ENCODE results near the gene AKT1S1. TPM values are rescaled to one million over a fixed set of nuclear protein-coding genes. Genes with fewer than 3 reads are reported as not detected.

Gene AKT1S1
- total RNA-seq, 1 donor from 2014 or later: 2.3 TPM

DNA sequence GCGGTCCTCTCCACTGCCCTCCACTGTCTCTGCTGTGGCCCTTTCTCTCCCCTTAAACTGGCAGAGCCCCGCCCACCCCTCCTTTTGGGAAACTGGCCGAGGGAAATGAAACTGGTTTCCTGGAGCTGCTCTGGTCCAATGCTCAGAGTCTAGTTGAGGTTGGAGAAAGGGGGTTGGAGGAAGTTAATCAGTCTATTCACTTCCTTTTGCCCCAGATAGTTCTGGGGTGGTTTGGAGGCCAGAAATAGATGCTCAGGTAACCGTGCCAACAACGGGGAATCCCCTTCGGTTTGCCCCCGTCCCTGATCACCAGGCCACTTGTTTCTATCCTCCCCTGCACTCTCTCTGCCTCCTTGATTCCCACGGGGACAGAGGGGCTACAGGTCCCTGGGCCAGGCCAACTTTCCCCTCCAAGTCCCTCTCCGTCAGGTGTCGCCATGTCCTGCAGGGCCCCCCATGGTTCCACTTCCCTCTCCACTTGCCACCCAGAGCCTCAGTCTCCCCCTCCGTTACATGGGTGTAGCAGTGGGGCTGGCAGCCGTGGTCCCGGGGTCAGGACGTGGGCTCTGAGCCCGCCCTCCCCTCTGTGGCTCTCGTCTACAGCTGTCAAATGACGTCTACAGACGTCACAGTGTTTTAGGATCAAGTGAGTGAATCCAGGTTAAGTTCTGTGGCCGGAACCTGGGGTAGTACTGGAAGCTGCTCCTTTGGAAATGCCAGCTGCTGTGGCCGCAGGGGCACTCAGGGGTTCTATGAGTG is 19.9 kb upstream of the AKT1S1 start, which contains the start of gene IL4I1:
Gene IL4I1, minus strand, starts transcription at position 25 of the 759 bp plus-strand sequence. CDS start 727 bp downstream, outside the sequence.
- Mint-ChIP-seq H3K9me3 (no peaks in the 10 kb centered on the region), H3K36me3 (no peaks in the 10 kb centered on the region), H3K4me1 (peaks cover 15% of the 10 kb centered on the region), H3K27me3 (ENCODE audit: insufficient read depth, low read depth) (peaks cover 19% of the 10 kb centered on the region), H3K27ac (peak within 1 kb of the TSS; percentile 62), H3K4me3 (peak within 1 kb of the TSS; percentile 48)
- H3F3A ChIP-seq (ENCODE audit: low read depth): no peaks in the 10 kb centered on the region
- no peak within 1 kb of the TSS for H3K4me3 ChIP-seq
- no peak within 1 kb of the TSS for H2AFZ ChIP-seq (replicated peaks)
- DNase-seq (ENCODE audit: low spot score): no peak
- no peaks in the 10 kb centered on the region for H3K27me3 ChIP-seq
- H4K20me1 ChIP-seq (ENCODE audit: low read depth): no peaks in the 10 kb centered on the region
- no peak within 1 kb of the TSS for H3K4me2 ChIP-seq
- no peaks in the 10 kb centered on the region for H3K79me2 ChIP-seq (ENCODE audit: low read depth)
- no peaks in the 10 kb centered on the region for H3K36me3 ChIP-seq
- H3K9me3 ChIP-seq (ENCODE audit: low read depth): no peaks in the 10 kb centered on the region
- TF ChIP-seq, protein P1, sequence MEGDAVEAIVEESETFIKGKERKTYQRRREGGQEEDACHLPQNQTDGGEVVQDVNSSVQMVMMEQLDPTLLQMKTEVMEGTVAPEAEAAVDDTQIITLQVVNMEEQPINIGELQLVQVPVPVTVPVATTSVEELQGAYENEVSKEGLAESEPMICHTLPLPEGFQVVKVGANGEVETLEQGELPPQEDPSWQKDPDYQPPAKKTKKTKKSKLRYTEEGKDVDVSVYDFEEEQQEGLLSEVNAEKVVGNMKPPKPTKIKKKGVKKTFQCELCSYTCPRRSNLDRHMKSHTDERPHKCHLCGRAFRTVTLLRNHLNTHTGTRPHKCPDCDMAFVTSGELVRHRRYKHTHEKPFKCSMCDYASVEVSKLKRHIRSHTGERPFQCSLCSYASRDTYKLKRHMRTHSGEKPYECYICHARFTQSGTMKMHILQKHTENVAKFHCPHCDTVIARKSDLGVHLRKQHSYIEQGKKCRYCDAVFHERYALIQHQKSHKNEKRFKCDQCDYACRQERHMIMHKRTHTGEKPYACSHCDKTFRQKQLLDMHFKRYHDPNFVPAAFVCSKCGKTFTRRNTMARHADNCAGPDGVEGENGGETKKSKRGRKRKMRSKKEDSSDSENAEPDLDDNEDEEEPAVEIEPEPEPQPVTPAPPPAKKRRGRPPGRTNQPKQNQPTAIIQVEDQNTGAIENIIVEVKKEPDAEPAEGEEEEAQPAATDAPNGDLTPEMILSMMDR (IDR thresholded peaks at IDR 0.05): no peak
- TF ChIP-seq EZH2 (IDR thresholded peaks at IDR 0.05) (no peak), EZH2phosphoT487 (IDR thresholded peaks at IDR 0.05) (no peak)
- H3K9ac ChIP-seq: no peak within 1 kb of the TSS
- H3K27ac ChIP-seq: no peak within 1 kb of the TSS
- no peaks in the 10 kb centered on the region for H3K4me1 ChIP-seq

DNA sequence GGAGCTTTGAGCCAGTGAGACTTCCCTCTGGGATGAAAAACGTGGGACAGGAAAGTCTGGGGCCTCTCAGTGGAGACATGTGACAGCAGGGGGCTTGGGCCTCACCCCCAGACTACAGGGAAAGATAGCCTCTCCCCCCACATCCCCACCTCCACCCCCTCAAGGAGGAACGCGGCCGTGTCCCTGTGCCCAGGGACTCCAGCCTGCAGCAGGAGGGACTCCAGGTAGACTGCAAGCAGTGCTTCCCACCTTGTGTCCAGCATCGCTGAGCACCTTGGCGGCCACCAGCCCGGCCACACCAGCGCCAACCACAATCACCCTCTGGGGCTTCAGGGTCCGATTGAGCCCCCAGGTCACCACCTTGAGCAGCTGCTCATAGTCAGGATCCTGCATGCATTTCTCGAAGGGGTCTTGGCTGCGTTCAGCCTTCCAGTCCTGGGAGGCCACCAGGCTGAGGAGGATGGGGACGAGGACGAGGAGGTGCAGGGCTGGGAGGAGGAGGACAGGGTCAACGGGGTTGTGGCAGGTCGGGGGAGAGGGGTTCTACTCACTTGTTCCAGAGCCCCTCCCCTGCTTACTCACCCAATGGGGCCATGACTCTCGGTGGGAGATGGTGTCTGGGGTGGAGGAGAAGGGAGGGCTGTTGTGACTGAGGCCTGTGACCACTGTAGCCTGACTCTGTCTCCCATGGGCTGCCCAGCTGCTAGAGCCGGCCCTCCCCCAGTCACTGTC is 18.6 kb upstream of the AKT1S1 start:
- H3K27ac Mint-ChIP-seq: no peak overlapping the region
- no peak overlapping the region for H3K9ac ChIP-seq
- TF ChIP-seq, protein P1 (IDR thresholded peaks at IDR 0.05): no peak
- TF ChIP-seq EZH2phosphoT487 (IDR thresholded peaks at IDR 0.05) (no peak), EZH2 (IDR thresholded peaks at IDR 0.05) (no peak)
- H3K27me3 Mint-ChIP-seq (ENCODE audit: insufficient read depth, low read depth): peaks cover 19% of the 10 kb centered on the region
- no peaks in the 10 kb centered on the region for H3K9me3 ChIP-seq (ENCODE audit: low read depth)
- peaks cover 7% of the 10 kb centered on the region for H3F3A ChIP-seq (ENCODE audit: low read depth)
- H3K36me3 ChIP-seq: no peaks in the 10 kb centered on the region
- H2AFZ ChIP-seq (replicated peaks): no peak overlapping the region
- H3K27ac ChIP-seq: no peak overlapping the region
- peaks cover 8% of the 10 kb centered on the region for H3K27me3 ChIP-seq
- no peaks in the 10 kb centered on the region for H3K9me3 Mint-ChIP-seq
- no peaks in the 10 kb centered on the region for H3K36me3 Mint-ChIP-seq
- no peak overlapping the region for H3K4me2 ChIP-seq
- no peak overlapping the region for H3K4me3 Mint-ChIP-seq
- DNase-seq (ENCODE audit: low spot score): no peak
- no peaks in the 10 kb centered on the region for H4K20me1 ChIP-seq (ENCODE audit: low read depth)
- no peaks in the 10 kb centered on the region for H3K4me1 ChIP-seq
- H3K4me1 Mint-ChIP-seq: peaks cover 19% of the 10 kb centered on the region
- H3K4me3 ChIP-seq: no peak overlapping the region
- H3K79me2 ChIP-seq (ENCODE audit: low read depth): no peaks in the 10 kb centered on the region

DNA sequence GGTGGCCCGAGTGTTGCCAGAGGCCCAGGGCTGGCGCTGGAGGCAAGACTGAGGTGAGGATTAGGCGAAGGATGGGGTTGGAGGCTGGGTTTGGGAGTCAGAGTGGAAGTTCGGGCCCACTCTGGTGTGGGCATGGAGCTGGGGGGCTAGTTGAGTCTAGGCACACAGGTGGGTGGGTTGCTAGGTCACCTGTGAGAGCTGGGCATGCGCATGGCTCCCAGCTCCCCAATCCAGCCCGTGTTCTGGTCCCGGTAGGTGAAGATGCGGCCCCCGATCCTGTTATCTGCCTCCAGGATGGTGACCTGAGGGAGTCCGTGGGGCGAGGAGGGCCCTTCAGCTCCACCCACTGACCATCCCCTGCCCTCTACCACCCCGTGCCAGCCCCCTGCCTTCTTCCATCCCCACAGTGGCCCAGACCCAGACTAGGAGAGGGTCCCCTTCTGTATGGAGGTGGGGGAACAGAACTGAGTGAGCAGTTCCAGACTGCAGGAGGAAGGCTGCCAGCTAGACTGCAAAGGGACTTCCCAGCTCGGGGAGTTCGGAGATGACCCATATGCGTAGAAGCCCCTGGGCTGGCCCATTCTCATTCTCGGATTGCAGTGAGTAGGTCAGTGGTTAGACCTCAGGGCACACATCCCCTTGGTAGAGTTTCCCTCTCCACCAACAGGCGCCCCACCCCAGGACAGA is 17.9 kb upstream of the AKT1S1 start:
- Histone ChIP-seq H3K27ac (no peak overlapping the region), H3K36me3 (no peaks in the 10 kb centered on the region), H3K9me3 (ENCODE audit: low read depth) (no peaks in the 10 kb centered on the region), H2AFZ (replicated peaks) (no peak overlapping the region), H3K4me2 (no peak overlapping the region), H3K79me2 (ENCODE audit: low read depth) (no peaks in the 10 kb centered on the region), H3K9ac (no peak overlapping the region), H3K4me1 (no peaks in the 10 kb centered on the region), H3K27me3 (peaks cover 14% of the 10 kb centered on the region), H4K20me1 (ENCODE audit: low read depth) (no peaks in the 10 kb centered on the region), H3K4me3 (no peak overlapping the region), H3F3A (ENCODE audit: low read depth) (peaks cover 14% of the 10 kb centered on the region)
- TF ChIP-seq, protein P1 (IDR thresholded peaks at IDR 0.05): no peak
- no peak for TF ChIP-seq EZH2 (IDR thresholded peaks at IDR 0.05)
- no peak for TF ChIP-seq EZH2phosphoT487 (IDR thresholded peaks at IDR 0.05)
- no peak overlapping the region for H3K4me3 Mint-ChIP-seq
- H3K27ac Mint-ChIP-seq: peak overlapping the region; percentile 46
- peaks cover 19% of the 10 kb centered on the region for H3K27me3 Mint-ChIP-seq (ENCODE audit: insufficient read depth, low read depth)
- H3K9me3 Mint-ChIP-seq: no peaks in the 10 kb centered on the region
- H3K36me3 Mint-ChIP-seq: no peaks in the 10 kb centered on the region
- no peak for DNase-seq (ENCODE audit: low spot score)
- H3K4me1 Mint-ChIP-seq: peaks cover 19% of the 10 kb centered on the region

Measured in neural progenitor cell (in vitro differentiated cells).